ENCODE results near the gene ACTR3.
"Not testable (repeated sequence)": the region's sequence is repeated elsewhere in the genome, so short reads cannot be mapped to it uniquely, and the experiment has no call there.

GRCh38 chr2:113843737-113844050 is 46.2 kb upstream of the ACTR3 start:
- not testable (repeated sequence) for TF ChIP-seq CTCF, POLR2A, EP300 (IDR thresholded peaks at IDR 0.05)
